ENCODE measurements around the gene GRIK2. TPM values are rescaled to one million over a fixed set of nuclear protein-coding genes. Genes with fewer than 3 reads are reported as not detected.

GRIK2 gene
- total and polyA plus RNA-seq, 2 experiments from 2014 or later: 1.4 to 7.1 TPM

GRCh38 chr6:101607111-101607690 lies 213.7 kb downstream of the GRIK2 start:
- in situ Hi-C loops (cut with MboI): no loop called here

GRCh38 chr6:101608703-101609102 lies 215.2 kb downstream of the GRIK2 start:
- Histone ChIP-seq H3K9ac (no peak overlapping the region), H3K9me2 (ENCODE audit: insufficient read depth) (no peaks in the 10 kb centered on the region), H3K4me2 (ENCODE audit: unreplicated experiment) (no peak overlapping the region), H3K4me3 (no peak overlapping the region), H3F3A (ENCODE audit: insufficient read depth) (no peaks in the 10 kb centered on the region), H3K79me2 (ENCODE audit: insufficient read depth) (no peaks in the 10 kb centered on the region), H3K9me3 (ENCODE audit: low read depth) (no peaks in the 10 kb centered on the region), H3K4me1 (ENCODE audit: insufficient read depth) (no peaks in the 10 kb centered on the region), H4K20me1 (ENCODE audit: insufficient read depth) (no peaks in the 10 kb centered on the region), H3K27me3 (replicated peaks; ENCODE audit: insufficient read depth) (no peaks in the 10 kb centered on the region), H3K36me3 (ENCODE audit: low read depth) (no peaks in the 10 kb centered on the region), H2AFZ (no peak overlapping the region), H3K27ac (no peak overlapping the region)
- in situ Hi-C loops (cut with MboI): no loop called here
- DNase-seq: no peak
- TF ChIP-seq EZH2 (IDR thresholded peaks at IDR 0.05; ENCODE audit: insufficient read depth, poor library complexity, severe bottlenecking) (no peak), EZH2phosphoT487 (IDR thresholded peaks at IDR 0.05; ENCODE audit: insufficient read depth, low read depth) (no peak)

More at GRCh38 chr6:101607111-101607690, 213.7 kb downstream of the GRIK2 start:
- no peaks in the 10 kb centered on the region for H3K36me3 ChIP-seq (ENCODE audit: low read depth)
- no peaks in the 10 kb centered on the region for H3F3A ChIP-seq (ENCODE audit: insufficient read depth)
- no peak for DNase-seq
- WGBS, 2 experiments (ENCODE audit: low coverage in 1 of 2, low lambda C conversion rate in 2 of 2, missing lambda C conversion rate in 2 of 2): 9 to 10% methylated on average over 4 of the region's 4 CpGs
- no peaks in the 10 kb centered on the region for H3K27me3 ChIP-seq (replicated peaks; ENCODE audit: insufficient read depth)
- H3K27ac ChIP-seq: no peak overlapping the region
- H3K9ac ChIP-seq: no peak overlapping the region
- no peak overlapping the region for H3K4me3 ChIP-seq
- H3K9me3 ChIP-seq (ENCODE audit: low read depth): no peaks in the 10 kb centered on the region
- H3K4me2 ChIP-seq (ENCODE audit: unreplicated experiment): no peak overlapping the region
- no peaks in the 10 kb centered on the region for H3K79me2 ChIP-seq (ENCODE audit: insufficient read depth)
- no peak overlapping the region for H2AFZ ChIP-seq
- no peak for TF ChIP-seq EZH2phosphoT487 (IDR thresholded peaks at IDR 0.05; ENCODE audit: insufficient read depth, low read depth)
- H3K9me2 ChIP-seq (ENCODE audit: insufficient read depth): no peaks in the 10 kb centered on the region
- no peaks in the 10 kb centered on the region for H3K4me1 ChIP-seq (ENCODE audit: insufficient read depth)
- no peaks in the 10 kb centered on the region for H4K20me1 ChIP-seq (ENCODE audit: insufficient read depth)

- no peaks in the 10 kb centered on the region for H3K27me3 ChIP-seq (replicated peaks; ENCODE audit: insufficient read depth)
- in situ Hi-C loops (cut with MboI): no loop called here
- WGBS, 2 experiments (ENCODE audit: low coverage in 1 of 2, low lambda C conversion rate in 2 of 2, missing lambda C conversion rate in 2 of 2): 43 to 45% methylated on average over 2 of the region's 2 CpGs
- no peak overlapping the region for H3K4me2 ChIP-seq (ENCODE audit: unreplicated experiment)
- H3K9me2 ChIP-seq (ENCODE audit: insufficient read depth): no peaks in the 10 kb centered on the region
- H3K9ac ChIP-seq: no peak overlapping the region
- H3K27ac ChIP-seq: no peak overlapping the region
- no peaks in the 10 kb centered on the region for H3K79me2 ChIP-seq (ENCODE audit: insufficient read depth)
- H3K9me3 ChIP-seq (ENCODE audit: low read depth): no peaks in the 10 kb centered on the region
- no peak overlapping the region for H3K4me3 ChIP-seq
- TF ChIP-seq EZH2 (IDR thresholded peaks at IDR 0.05; ENCODE audit: insufficient read depth, poor library complexity, severe bottlenecking) (no peak), EZH2phosphoT487 (IDR thresholded peaks at IDR 0.05; ENCODE audit: insufficient read depth, low read depth) (no peak)
- H3F3A ChIP-seq (ENCODE audit: insufficient read depth): no peaks in the 10 kb centered on the region
- H4K20me1 ChIP-seq (ENCODE audit: insufficient read depth): no peaks in the 10 kb centered on the region
- no peak for DNase-seq
- H2AFZ ChIP-seq: no peak overlapping the region
- H3K4me1 ChIP-seq (ENCODE audit: insufficient read depth): no peaks in the 10 kb centered on the region
- no peaks in the 10 kb centered on the region for H3K36me3 ChIP-seq (ENCODE audit: low read depth)
Measured at GRCh38 chr6:101613556-101613955, 220.0 kb downstream of the GRIK2 start.

- in situ Hi-C loops (cut with MboI): no loop called here
- Histone ChIP-seq H3K27ac (no peak overlapping the region), H3K27me3 (replicated peaks; ENCODE audit: insufficient read depth) (no peaks in the 10 kb centered on the region), H3F3A (ENCODE audit: insufficient read depth) (no peaks in the 10 kb centered on the region), H3K4me3 (no peak overlapping the region), H3K9me3 (ENCODE audit: low read depth) (no peaks in the 10 kb centered on the region), H3K4me1 (ENCODE audit: insufficient read depth) (no peaks in the 10 kb centered on the region), H3K4me2 (ENCODE audit: unreplicated experiment) (no peak overlapping the region), H3K36me3 (ENCODE audit: low read depth) (no peaks in the 10 kb centered on the region), H2AFZ (no peak overlapping the region), H3K9ac (no peak overlapping the region), H3K79me2 (ENCODE audit: insufficient read depth) (no peaks in the 10 kb centered on the region), H3K9me2 (ENCODE audit: insufficient read depth) (no peaks in the 10 kb centered on the region), H4K20me1 (ENCODE audit: insufficient read depth) (no peaks in the 10 kb centered on the region)
- peak; percentile 40 for DNase-seq
- TF ChIP-seq EZH2 (IDR thresholded peaks at IDR 0.05; ENCODE audit: insufficient read depth, poor library complexity, severe bottlenecking) (no peak), EZH2phosphoT487 (IDR thresholded peaks at IDR 0.05; ENCODE audit: insufficient read depth, low read depth) (no peak)
- 36% methylated on average over 1 of the region's 1 CpG for WGBS, 2 experiments (ENCODE audit: low coverage in 1 of 2, low lambda C conversion rate in 2 of 2, missing lambda C conversion rate in 2 of 2)
Measured at GRCh38 chr6:101614774-101615173, 221.3 kb downstream of the GRIK2 start.

- H2AFZ ChIP-seq: no peak overlapping the region
- no peak overlapping the region for H3K27ac ChIP-seq
- H3K9me3 ChIP-seq (ENCODE audit: low read depth): no peaks in the 10 kb centered on the region
- no peaks in the 10 kb centered on the region for H3K27me3 ChIP-seq (replicated peaks; ENCODE audit: insufficient read depth)
- H4K20me1 ChIP-seq (ENCODE audit: insufficient read depth): no peaks in the 10 kb centered on the region
- no peaks in the 10 kb centered on the region for H3K4me1 ChIP-seq (ENCODE audit: insufficient read depth)
- no peak for DNase-seq
- no peaks in the 10 kb centered on the region for H3K79me2 ChIP-seq (ENCODE audit: insufficient read depth)
- H3K36me3 ChIP-seq (ENCODE audit: low read depth): no peaks in the 10 kb centered on the region
- H3K9ac ChIP-seq: no peak overlapping the region
- no peaks in the 10 kb centered on the region for H3F3A ChIP-seq (ENCODE audit: insufficient read depth)
- TF ChIP-seq EZH2phosphoT487 (IDR thresholded peaks at IDR 0.05; ENCODE audit: insufficient read depth, low read depth): no peak
- TF ChIP-seq EZH2 (IDR thresholded peaks at IDR 0.05; ENCODE audit: insufficient read depth, poor library complexity, severe bottlenecking): no peak
- 73 to 75% methylated on average over 6 of the region's 6 CpGs for WGBS, 2 experiments (ENCODE audit: low coverage in 1 of 2, low lambda C conversion rate in 2 of 2, missing lambda C conversion rate in 2 of 2)
- no peak overlapping the region for H3K4me3 ChIP-seq
- H3K4me2 ChIP-seq (ENCODE audit: unreplicated experiment): no peak overlapping the region
- in situ Hi-C loops (cut with MboI): no loop called here
- H3K9me2 ChIP-seq (ENCODE audit: insufficient read depth): no peaks in the 10 kb centered on the region
Measured at GRCh38 chr6:101626269-101626668, 232.8 kb downstream of the GRIK2 start.
